Uterus (tissue), 4 donors: Measurements from ENCODE around the gene USP32. TPM values are rescaled to one million over a fixed set of nuclear protein-coding genes. Genes with fewer than 3 reads are reported as not detected.

Experiments
- DNase-seq, 2 donors: peaks; one replicate each; pipeline ENCODE4 v3.0.0-alpha.2; 2019 to 2020
- H3K27ac ChIP-seq, 2 donors: fragments of 200-600 bp; sonication (generic); 1 replicate in 1 of 2; 2 replicates in 1 of 2; pipeline ENCODE4 v1.5.1; 2016 to 2018
- H3K27me3 ChIP-seq, 2 donors: fragments of 200-600 bp; sonication (generic); one replicate each; pipeline ENCODE4 v1.5.1; 2018 to 2019; ENCODE audit warnings: control low read depth in 1 of 2
- H3K36me3 ChIP-seq, 2 donors: fragments of 200-600 bp; sonication (generic); one replicate each; pipeline ENCODE4 v1.5.1; 2019; ENCODE audit warnings: control low read depth in 1 of 2
- H3K4me1 ChIP-seq, 2 donors: fragments of 200-600 bp; sonication (generic); one replicate each; pipeline ENCODE4 v1.5.1; 2018 to 2019; ENCODE audit warnings: control low read depth in 1 of 2
- H3K4me3 ChIP-seq, 2 donors: fragments of 200-600 bp; sonication (generic); 1 replicate in 1 of 2; 2 replicates in 1 of 2; pipeline ENCODE4 v1.5.1; 2018 to 2019; ENCODE audit warnings: mild to moderate bottlenecking in 1 of 2
- H3K9me3 ChIP-seq, 2 donors: fragments of 200-600 bp; sonication (generic); one replicate each; pipeline ENCODE4 v1.5.1; 2019; ENCODE audit warnings: control low read depth in 1 of 2
- POLR2A ChIP-seq, 2 donors: fragments of 450-650 bp; IDR thresholded peaks; one replicate each; pipeline ENCODE4 v1.6.1; 2016; ENCODE audit warnings: antibody characterized with exemption in 2 of 2, mild to moderate bottlenecking in 1 of 2, moderate library complexity in 1 of 2
- intact Hi-C: fragments of 100-400 bp; cut with DNase I; formaldehyde crosslinking; loops from one replicate; pipeline ENCODE4 v1.15.1; 2023; ENCODE audit warnings: low total_unique reads
- total RNA-seq, 4 donors: library from RNA; depleted of rRNA in 3 of 4; stranded (reverse); fragments of >200 nt in 3 of 4; gene quantifications; one replicate each; pipeline versions ENCODE4 v1.1.0 to v1.2.4, GENCODE V29; 2014 to 2023
- TF ChIP-seq, protein P1 (sequence below), 4 experiments: fragments of 200-600 bp in 2 of 4; fragments of 450-650 bp in 2 of 4; sonication (generic) in 2 of 4; IDR thresholded peaks; one replicate each; pipeline ENCODE4 v1.5.1; 2016 to 2019; ENCODE audit warnings: antibody characterized with exemption in 4 of 4, mild to moderate bottlenecking in 2 of 4, moderate library complexity in 1 of 4
- donor health status: DM: yes; HTN: yes; CAD: no.

The USP32 gene
- total RNA-seq, 4 donors from 2014 or later = 28.4 to 54.1 (median 43.1) TPM

DNA sequence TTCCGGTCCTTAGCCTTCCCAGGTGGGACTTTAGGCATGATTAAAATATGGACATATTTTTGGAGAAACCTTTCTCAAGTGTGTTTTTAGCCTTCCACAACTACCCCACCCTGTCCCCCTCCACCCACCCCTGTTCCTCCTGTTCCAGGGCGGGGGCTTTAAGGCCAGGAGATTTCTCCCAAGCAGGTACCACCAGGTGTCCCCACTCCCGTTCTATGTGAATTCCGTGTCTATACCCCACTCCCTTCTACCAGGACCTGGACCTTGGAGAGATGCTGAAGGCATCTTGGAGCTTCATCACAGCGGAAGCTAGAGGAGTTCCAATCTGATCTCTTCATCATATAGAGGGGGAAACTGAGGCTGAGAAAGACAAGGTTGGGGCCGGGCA lies 232.5 kb downstream of the USP32 start:
- no peak for TF ChIP-seq POLR2A (IDR thresholded peaks at IDR 0.05)
- TF ChIP-seq, protein P1, sequence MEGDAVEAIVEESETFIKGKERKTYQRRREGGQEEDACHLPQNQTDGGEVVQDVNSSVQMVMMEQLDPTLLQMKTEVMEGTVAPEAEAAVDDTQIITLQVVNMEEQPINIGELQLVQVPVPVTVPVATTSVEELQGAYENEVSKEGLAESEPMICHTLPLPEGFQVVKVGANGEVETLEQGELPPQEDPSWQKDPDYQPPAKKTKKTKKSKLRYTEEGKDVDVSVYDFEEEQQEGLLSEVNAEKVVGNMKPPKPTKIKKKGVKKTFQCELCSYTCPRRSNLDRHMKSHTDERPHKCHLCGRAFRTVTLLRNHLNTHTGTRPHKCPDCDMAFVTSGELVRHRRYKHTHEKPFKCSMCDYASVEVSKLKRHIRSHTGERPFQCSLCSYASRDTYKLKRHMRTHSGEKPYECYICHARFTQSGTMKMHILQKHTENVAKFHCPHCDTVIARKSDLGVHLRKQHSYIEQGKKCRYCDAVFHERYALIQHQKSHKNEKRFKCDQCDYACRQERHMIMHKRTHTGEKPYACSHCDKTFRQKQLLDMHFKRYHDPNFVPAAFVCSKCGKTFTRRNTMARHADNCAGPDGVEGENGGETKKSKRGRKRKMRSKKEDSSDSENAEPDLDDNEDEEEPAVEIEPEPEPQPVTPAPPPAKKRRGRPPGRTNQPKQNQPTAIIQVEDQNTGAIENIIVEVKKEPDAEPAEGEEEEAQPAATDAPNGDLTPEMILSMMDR (IDR thresholded peaks at IDR 0.05) = no peak
- no peak for DNase-seq
- H3K27me3 ChIP-seq = no peaks in the 10 kb centered on the region
- intact Hi-C loops = no loop called here
- no peaks in the 10 kb centered on the region for H3K9me3 ChIP-seq
- H3K27ac ChIP-seq = no peak overlapping the region
- no peaks in the 10 kb centered on the region for H3K4me1 ChIP-seq
- H3K4me3 ChIP-seq = no peak overlapping the region
- H3K36me3 ChIP-seq = no peaks in the 10 kb centered on the region

- no peaks in the 10 kb centered on the region for H3K4me1 ChIP-seq
- intact Hi-C loops = no loop called here
Measured at GRCh38 chr17:60158751-60159478, 233.0 kb downstream of the USP32 start.

DNA sequence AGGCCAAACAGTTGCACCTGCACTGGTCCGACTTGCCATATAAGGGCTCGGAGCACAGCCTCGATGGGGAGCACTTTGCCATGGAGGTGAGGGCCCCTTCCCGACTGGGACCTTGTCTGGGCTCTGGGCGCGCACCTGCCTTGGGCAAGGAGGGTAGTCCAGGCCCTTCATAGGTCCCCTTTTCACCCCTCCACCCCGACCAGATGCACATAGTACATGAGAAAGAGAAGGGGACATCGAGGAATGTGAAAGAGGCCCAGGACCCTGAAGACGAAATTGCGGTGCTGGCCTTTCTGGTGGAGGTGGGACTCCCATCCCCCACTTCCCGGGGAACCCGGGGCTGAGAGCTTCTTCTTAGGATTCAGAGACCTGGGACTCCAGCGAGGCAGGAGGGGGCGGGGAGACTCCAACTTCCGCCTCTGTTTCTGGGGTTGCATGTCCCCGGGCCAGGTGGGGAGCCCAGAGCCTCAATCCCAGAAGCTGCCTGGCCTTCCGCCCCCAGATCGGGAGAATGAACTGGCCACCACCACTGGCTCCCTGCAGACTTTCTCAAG lies 234.4 kb downstream of the USP32 start:
- Histone ChIP-seq H3K9me3 (no peaks in the 10 kb centered on the region), H3K4me1 (peaks cover 0 to 7% of the 10 kb centered on the region in 2 donors), H3K27me3 (no peaks in the 10 kb centered on the region), H3K27ac (no peak overlapping the region), H3K4me3 (no peak overlapping the region), H3K36me3 (no peaks in the 10 kb centered on the region)
- no peak for DNase-seq
- no peak for TF ChIP-seq POLR2A (IDR thresholded peaks at IDR 0.05)
- TF ChIP-seq, protein P1 (IDR thresholded peaks at IDR 0.05) = no peak
- intact Hi-C loops = no loop called here

More at GRCh38 chr17:60158751-60159478, 233.0 kb downstream of the USP32 start:
- H3K4me3 ChIP-seq = no peak overlapping the region
- H3K27ac ChIP-seq = no peak overlapping the region
- H3K36me3 ChIP-seq = no peaks in the 10 kb centered on the region
- no peaks in the 10 kb centered on the region for H3K9me3 ChIP-seq
- no peak for DNase-seq
- no peak for TF ChIP-seq POLR2A (IDR thresholded peaks at IDR 0.05)
- TF ChIP-seq, protein P1 (IDR thresholded peaks at IDR 0.05) = no peak
- no peaks in the 10 kb centered on the region for H3K27me3 ChIP-seq

DNA sequence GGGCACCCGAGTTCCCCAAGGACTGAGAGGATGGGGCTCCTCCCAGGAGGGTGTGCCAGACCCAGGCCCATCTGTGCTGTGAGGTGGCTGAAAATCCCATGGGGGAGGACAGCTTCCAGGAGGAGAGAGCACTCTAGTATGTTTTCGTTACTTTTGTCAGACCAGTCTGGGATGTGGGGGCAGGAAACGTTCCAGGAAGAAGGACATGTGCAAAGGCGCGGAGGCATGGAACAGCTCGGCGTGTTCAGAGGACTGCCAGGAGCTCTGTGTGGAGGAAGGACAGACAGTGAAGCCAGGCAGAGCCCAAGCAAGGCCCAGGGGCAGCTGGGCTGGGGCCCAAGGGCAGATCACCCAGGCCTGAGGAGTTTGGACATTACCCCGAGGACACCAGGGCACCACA lies 235.2 kb downstream of the USP32 start:
- no peaks in the 10 kb centered on the region for H3K27me3 ChIP-seq
- TF ChIP-seq, protein P1 (IDR thresholded peaks at IDR 0.05) = no peak
- no peak for TF ChIP-seq POLR2A (IDR thresholded peaks at IDR 0.05)
- H3K36me3 ChIP-seq = no peaks in the 10 kb centered on the region
- H3K4me3 ChIP-seq = no peak overlapping the region
- peaks cover 0 to 7% of the 10 kb centered on the region in 2 donors for H3K4me1 ChIP-seq
- no peaks in the 10 kb centered on the region for H3K9me3 ChIP-seq
- intact Hi-C loops = no loop called here
- no peak overlapping the region for H3K27ac ChIP-seq
- no peak for DNase-seq

DNA sequence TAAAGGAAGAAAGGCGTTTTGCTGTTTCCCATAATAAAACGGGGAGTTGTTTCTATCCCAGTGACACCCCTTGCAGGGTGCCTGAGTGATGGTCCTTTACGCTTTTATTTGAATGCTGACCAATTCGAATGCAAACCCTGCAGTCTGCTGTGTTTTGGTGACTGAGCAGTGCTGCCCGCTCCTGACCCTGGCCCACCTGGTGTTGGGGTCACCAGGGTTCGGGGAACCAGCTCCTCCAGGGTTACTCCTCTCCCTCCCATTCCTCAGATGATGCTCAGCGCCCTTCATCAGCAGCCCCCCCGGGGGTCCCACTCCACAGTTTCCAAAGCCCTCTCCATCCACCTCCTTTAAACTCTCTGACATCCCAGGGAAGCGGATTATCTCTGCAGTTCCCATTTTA lies 236.1 kb downstream of the USP32 start:
- no peaks in the 10 kb centered on the region for H3K36me3 ChIP-seq
- H3K4me3 ChIP-seq = no peak overlapping the region
- no peak for DNase-seq
- H3K27ac ChIP-seq = no peak overlapping the region
- TF ChIP-seq, protein P1 (IDR thresholded peaks at IDR 0.05) = no peak
- TF ChIP-seq POLR2A (IDR thresholded peaks at IDR 0.05) = no peak
- H3K9me3 ChIP-seq = no peaks in the 10 kb centered on the region
- H3K27me3 ChIP-seq = peaks cover 0 to 6% of the 10 kb centered on the region in 2 donors
- peaks cover 0 to 7% of the 10 kb centered on the region in 2 donors for H3K4me1 ChIP-seq
- intact Hi-C loops = no loop called here
